ENCODE results near the gene ZYG11B.

ZYG11B gene

DNA sequence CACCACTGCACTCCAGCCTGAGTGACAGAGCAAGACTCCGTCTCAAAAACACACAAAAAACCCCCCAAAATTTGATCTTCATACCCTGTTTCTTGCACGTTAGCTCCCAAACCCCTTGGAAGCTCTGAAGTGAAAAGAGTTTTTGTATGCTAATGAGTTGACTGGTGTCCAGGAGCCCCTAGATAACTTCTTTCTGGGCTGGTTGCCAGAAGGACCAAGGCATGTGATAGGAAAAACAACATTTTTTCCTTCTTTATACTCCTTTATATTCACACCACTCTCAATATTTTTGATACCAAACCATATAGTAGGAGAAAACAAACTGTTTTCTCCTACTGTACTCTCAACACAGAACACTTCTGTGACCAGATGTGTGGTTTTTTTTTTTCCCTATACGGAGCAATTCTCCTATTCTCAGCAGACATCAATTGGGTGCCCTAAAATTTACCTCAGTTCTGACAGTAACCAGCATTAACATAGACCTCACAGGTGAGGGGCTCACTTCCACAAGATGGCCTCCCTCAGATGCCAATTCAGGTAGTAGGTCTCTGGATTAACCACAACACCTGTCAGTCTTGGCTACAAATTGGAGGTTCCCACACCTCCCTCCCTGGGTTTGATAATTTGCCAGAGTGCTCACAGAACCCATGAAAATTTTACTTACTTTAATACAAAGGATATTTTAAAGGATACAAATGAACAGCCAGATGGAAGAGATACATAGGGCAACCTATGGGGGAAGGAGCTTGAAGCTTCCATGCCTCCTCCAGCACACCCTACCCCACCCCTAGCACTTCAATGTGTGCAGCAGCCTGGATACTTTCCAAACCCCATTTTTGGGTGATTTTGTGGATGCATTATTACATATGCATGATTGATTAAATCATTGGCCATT, 25.6 kb downstream of the ZYG11B start:
- no peak for TF ChIP-seq ZFX (IDR thresholded peaks at IDR 0.05)
- TF ChIP-seq, protein P1, sequence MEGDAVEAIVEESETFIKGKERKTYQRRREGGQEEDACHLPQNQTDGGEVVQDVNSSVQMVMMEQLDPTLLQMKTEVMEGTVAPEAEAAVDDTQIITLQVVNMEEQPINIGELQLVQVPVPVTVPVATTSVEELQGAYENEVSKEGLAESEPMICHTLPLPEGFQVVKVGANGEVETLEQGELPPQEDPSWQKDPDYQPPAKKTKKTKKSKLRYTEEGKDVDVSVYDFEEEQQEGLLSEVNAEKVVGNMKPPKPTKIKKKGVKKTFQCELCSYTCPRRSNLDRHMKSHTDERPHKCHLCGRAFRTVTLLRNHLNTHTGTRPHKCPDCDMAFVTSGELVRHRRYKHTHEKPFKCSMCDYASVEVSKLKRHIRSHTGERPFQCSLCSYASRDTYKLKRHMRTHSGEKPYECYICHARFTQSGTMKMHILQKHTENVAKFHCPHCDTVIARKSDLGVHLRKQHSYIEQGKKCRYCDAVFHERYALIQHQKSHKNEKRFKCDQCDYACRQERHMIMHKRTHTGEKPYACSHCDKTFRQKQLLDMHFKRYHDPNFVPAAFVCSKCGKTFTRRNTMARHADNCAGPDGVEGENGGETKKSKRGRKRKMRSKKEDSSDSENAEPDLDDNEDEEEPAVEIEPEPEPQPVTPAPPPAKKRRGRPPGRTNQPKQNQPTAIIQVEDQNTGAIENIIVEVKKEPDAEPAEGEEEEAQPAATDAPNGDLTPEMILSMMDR (conservative IDR thresholded peaks at IDR 0.05): no peak
- H3K27ac ChIP-seq: no peak overlapping the region

- TF ChIP-seq, protein P1 (conservative IDR thresholded peaks at IDR 0.05): no peak
- TF ChIP-seq ZFX (IDR thresholded peaks at IDR 0.05): no peak
- H3K27ac ChIP-seq: no peak overlapping the region
Measured at GRCh38 chr1:52752484-52752826, 26.2 kb downstream of the ZYG11B start.

- H3K27ac ChIP-seq: no peak overlapping the region
- no peak for TF ChIP-seq ZFX (IDR thresholded peaks at IDR 0.05)
- TF ChIP-seq, protein P1 (conservative IDR thresholded peaks at IDR 0.05): no peak
Measured at GRCh38 chr1:52753169-52753568, 26.9 kb downstream of the ZYG11B start.

- no peak overlapping the region for H3K27ac ChIP-seq
- TF ChIP-seq ZFX (IDR thresholded peaks at IDR 0.05): no peak
- TF ChIP-seq, protein P1 (conservative IDR thresholded peaks at IDR 0.05): no peak
Measured at GRCh38 chr1:52756020-52756419, 29.8 kb downstream of the ZYG11B start.

- no peak overlapping the region for H3K27ac ChIP-seq
- TF ChIP-seq, protein P1 (conservative IDR thresholded peaks at IDR 0.05): no peak
- TF ChIP-seq ZFX (IDR thresholded peaks at IDR 0.05): no peak
Measured at GRCh38 chr1:52759908-52760307, 33.7 kb downstream of the ZYG11B start.

DNA sequence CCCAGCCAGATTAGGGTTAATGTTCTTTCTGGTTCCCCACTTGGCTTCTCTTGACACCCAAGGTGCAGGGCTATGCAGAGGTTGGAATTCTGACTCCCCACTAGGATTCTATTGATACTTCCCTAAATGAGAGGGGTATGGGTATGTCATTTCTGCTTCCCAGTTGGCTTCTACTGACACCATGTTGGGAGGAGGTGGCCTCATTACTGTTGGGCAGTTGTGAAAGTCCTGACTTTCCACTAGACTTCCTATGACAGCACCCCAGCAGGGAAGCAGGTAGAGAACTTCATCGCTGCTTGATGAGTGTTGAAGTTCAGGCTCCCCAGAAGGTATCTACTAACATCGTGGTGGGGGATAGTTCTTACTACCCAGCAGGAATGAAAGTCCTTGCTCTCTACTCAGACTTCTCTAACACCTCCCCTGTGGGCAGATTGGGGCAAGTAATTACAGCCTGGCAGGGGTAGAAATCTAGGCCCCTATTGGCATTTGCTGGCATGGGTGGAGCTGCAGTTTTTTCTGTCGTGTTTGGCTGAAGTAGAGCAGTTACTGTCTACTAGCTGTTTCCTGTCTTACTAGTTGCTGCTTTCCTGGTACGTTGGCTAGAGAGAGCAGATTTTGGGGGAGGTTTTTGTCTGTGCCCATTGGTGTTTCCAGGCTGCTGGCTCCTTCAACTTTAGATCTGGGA, 41.5 kb downstream of the ZYG11B start:
- TF ChIP-seq, protein P1 (conservative IDR thresholded peaks at IDR 0.05): no peak
- no peak for TF ChIP-seq ZFX (IDR thresholded peaks at IDR 0.05)
- H3K27ac ChIP-seq: no peak overlapping the region

DNA sequence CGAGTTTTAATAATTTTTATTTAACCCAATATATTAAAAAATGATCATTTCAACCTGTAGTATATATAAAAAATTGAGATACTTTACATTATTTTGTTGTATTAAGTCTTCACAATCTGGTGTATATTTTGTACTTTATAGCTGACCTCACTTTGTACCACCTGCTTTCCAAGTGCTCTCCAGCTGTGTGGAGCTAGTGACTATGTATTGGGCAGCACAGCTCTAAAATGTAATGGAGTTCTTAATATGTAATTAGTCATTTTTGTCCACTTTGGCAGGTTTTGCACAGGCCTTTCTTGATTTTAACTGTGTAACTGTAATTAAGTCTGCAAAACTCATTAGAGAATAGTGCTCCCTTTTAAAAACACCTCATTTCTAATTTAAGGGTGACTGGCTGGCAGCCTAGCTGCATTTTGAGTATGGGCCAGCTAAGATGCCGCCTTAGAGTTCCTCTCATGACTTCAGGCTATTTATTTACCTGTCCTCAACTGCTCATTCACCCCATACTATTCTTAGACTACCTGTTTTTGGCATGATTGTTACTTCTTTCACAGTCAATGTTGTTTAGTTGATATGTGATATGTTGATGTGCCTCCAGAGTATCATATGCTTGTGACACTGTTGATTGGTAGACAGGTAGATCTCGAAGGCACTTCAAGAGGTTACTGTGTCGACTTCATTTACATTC, 43.2 kb downstream of the ZYG11B start:
- no peak overlapping the region for H3K27ac ChIP-seq
- TF ChIP-seq, protein P1 (conservative IDR thresholded peaks at IDR 0.05): no peak
- TF ChIP-seq ZFX (IDR thresholded peaks at IDR 0.05): no peak

Measured in C4-2B (cell line).